ENCODE measurements around the gene TAL1. TPM values are rescaled to one million over a fixed set of nuclear protein-coding genes. Genes with fewer than 3 reads are reported as not detected.
"Not testable (repeated sequence)": the region's sequence is repeated elsewhere in the genome, so short reads cannot be mapped to it uniquely, and the experiment has no call there.

The TAL1 gene
- not detected in 2 replicates for total RNA-seq (ENCODE audit: low replicate concordance)

GRCh38 chr1:47232187-47232874 lies at the start of gene TAL1:
TAL1 (minus strand) TSS chr1:47232225; CDS start chr1:47225888, 6,337 bp downstream.
- Histone ChIP-seq H3F3A (ENCODE audit: low read depth) (peaks cover 22% of the 10 kb centered on the region), H2AFZ (replicated peaks) (no peak within 1 kb of the TSS), H3K79me2 (ENCODE audit: low read depth) (no peaks in the 10 kb centered on the region), H4K20me1 (ENCODE audit: low read depth) (peaks cover 61% of the 10 kb centered on the region), H3K27ac (no peak within 1 kb of the TSS), H3K36me3 (no peaks in the 10 kb centered on the region), H3K4me3 (peak within 1 kb of the TSS; percentile 38), H3K27me3 (peaks cover 100% of the 10 kb centered on the region), H3K4me2 (peak within 1 kb of the TSS; percentile 82), H3K9me3 (ENCODE audit: low read depth) (no peaks in the 10 kb centered on the region), H3K9ac (no peak within 1 kb of the TSS), H3K4me1 (peaks cover 39% of the 10 kb centered on the region)
- Mint-ChIP-seq H3K36me3 (peaks cover 2% of the 10 kb centered on the region), H3K27ac (no peak within 1 kb of the TSS), H3K4me3 (peak within 1 kb of the TSS; percentile 79), H3K4me1 (peaks cover 24% of the 10 kb centered on the region), H3K9me3 (peaks cover 5% of the 10 kb centered on the region), H3K27me3 (ENCODE audit: insufficient read depth, low read depth) (peaks cover 78% of the 10 kb centered on the region)
- no peak for TF ChIP-seq CTCF (IDR thresholded peaks at IDR 0.05)
- no peak for TF ChIP-seq EZH2phosphoT487 (IDR thresholded peaks at IDR 0.05)
- TF ChIP-seq EZH2 (IDR thresholded peaks at IDR 0.05), result no peak
- peak; percentile 66 for DNase-seq (ENCODE audit: low spot score)

- Histone ChIP-seq H3K9me3 (ENCODE audit: low read depth) (no peaks in the 10 kb centered on the region), H3K36me3 (peaks cover 13% of the 10 kb centered on the region), H3K27me3 (no peaks in the 10 kb centered on the region), H3K27ac (no peak overlapping the region), H3K4me3 (no peak overlapping the region), H3F3A (ENCODE audit: low read depth) (peaks cover 10% of the 10 kb centered on the region), H3K9ac (no peak overlapping the region), H4K20me1 (ENCODE audit: low read depth) (peaks cover 2% of the 10 kb centered on the region), H3K79me2 (ENCODE audit: low read depth) (peaks cover 46% of the 10 kb centered on the region), H2AFZ (replicated peaks) (no peak overlapping the region), H3K4me2 (no peak overlapping the region), H3K4me1 (no peaks in the 10 kb centered on the region)
- Mint-ChIP-seq H3K9me3 (no peaks in the 10 kb centered on the region), H3K4me3 (no peak overlapping the region), H3K36me3 (peaks cover 17% of the 10 kb centered on the region), H3K4me1 (no peaks in the 10 kb centered on the region), H3K27me3 (ENCODE audit: insufficient read depth, low read depth) (no peaks in the 10 kb centered on the region), H3K27ac (no peak overlapping the region)
- TF ChIP-seq EZH2 (IDR thresholded peaks at IDR 0.05), result no peak
- TF ChIP-seq CTCF (IDR thresholded peaks at IDR 0.05), result no peak
- TF ChIP-seq EZH2phosphoT487 (IDR thresholded peaks at IDR 0.05), result no peak
- DNase-seq (ENCODE audit: low spot score), result no peak
Measured at GRCh38 chr1:47280142-47280541, 48.1 kb upstream of the TAL1 start.

GRCh38 chr1:47276850-47277249 lies 44.8 kb upstream of the TAL1 start:
- Histone ChIP-seq H4K20me1 (ENCODE audit: low read depth) (peaks cover 2% of the 10 kb centered on the region), H3K9me3 (ENCODE audit: low read depth) (no peaks in the 10 kb centered on the region), H3K79me2 (ENCODE audit: low read depth) (peaks cover 53% of the 10 kb centered on the region), H3K4me2 (no peak overlapping the region), H3K4me3 (no peak overlapping the region), H3K27ac (no peak overlapping the region), H3K4me1 (no peaks in the 10 kb centered on the region), H2AFZ (replicated peaks) (no peak overlapping the region), H3F3A (ENCODE audit: low read depth) (no peaks in the 10 kb centered on the region), H3K9ac (no peak overlapping the region), H3K27me3 (no peaks in the 10 kb centered on the region), H3K36me3 (peaks cover 8% of the 10 kb centered on the region)
- H3K27me3 Mint-ChIP-seq (ENCODE audit: insufficient read depth, low read depth), result no peaks in the 10 kb centered on the region
- TF ChIP-seq EZH2 (IDR thresholded peaks at IDR 0.05) (no peak), EZH2phosphoT487 (IDR thresholded peaks at IDR 0.05) (no peak), CTCF (IDR thresholded peaks at IDR 0.05) (no peak)
- DNase-seq (ENCODE audit: low spot score), result no peak
- H3K36me3 Mint-ChIP-seq, result peaks cover 17% of the 10 kb centered on the region
- H3K27ac Mint-ChIP-seq, result no peak overlapping the region
- no peak overlapping the region for H3K4me3 Mint-ChIP-seq
- no peaks in the 10 kb centered on the region for H3K9me3 Mint-ChIP-seq
- no peaks in the 10 kb centered on the region for H3K4me1 Mint-ChIP-seq

- H3K27ac Mint-ChIP-seq; H3K4me3 ChIP-seq; DNase-seq (ENCODE audit: low spot score); H3K4me3 Mint-ChIP-seq; H3K9ac ChIP-seq; H4K20me1 ChIP-seq (ENCODE audit: low read depth); H2AFZ ChIP-seq (replicated peaks); H3K9me3 Mint-ChIP-seq; H3F3A ChIP-seq (ENCODE audit: low read depth); H3K4me1 ChIP-seq; H3K27me3 Mint-ChIP-seq (ENCODE audit: insufficient read depth, low read depth); H3K9me3 ChIP-seq (ENCODE audit: low read depth); H3K27ac ChIP-seq; H3K27me3 ChIP-seq; H3K4me2 ChIP-seq; H3K4me1 Mint-ChIP-seq: not testable (repeated sequence)
- H3K79me2 ChIP-seq (ENCODE audit: low read depth), result peaks cover 53% of the 10 kb centered on the region
- peaks cover 12% of the 10 kb centered on the region for H3K36me3 ChIP-seq
- H3K36me3 Mint-ChIP-seq, result peaks cover 16% of the 10 kb centered on the region
Measured at GRCh38 chr1:47275811-47276210, 43.8 kb upstream of the TAL1 start.

- not testable (repeated sequence) for H2AFZ ChIP-seq (replicated peaks); H3K9me3 ChIP-seq (ENCODE audit: low read depth); H3K4me3 ChIP-seq; H3K79me2 ChIP-seq (ENCODE audit: low read depth); H3K4me1 ChIP-seq; H3K4me3 Mint-ChIP-seq; H3K4me1 Mint-ChIP-seq; DNase-seq (ENCODE audit: low spot score); H3K9ac ChIP-seq; H3K27me3 ChIP-seq; H3K27ac Mint-ChIP-seq; H3K9me3 Mint-ChIP-seq; H3K4me2 ChIP-seq; H4K20me1 ChIP-seq (ENCODE audit: low read depth); H3K27ac ChIP-seq; H3K27me3 Mint-ChIP-seq (ENCODE audit: insufficient read depth, low read depth)
- H3K36me3 Mint-ChIP-seq, result peaks cover 20% of the 10 kb centered on the region
- Histone ChIP-seq H3K36me3 (peaks cover 28% of the 10 kb centered on the region), H3F3A (ENCODE audit: low read depth) (peaks cover 18% of the 10 kb centered on the region)
Measured at GRCh38 chr1:47265529-47265928, 33.5 kb upstream of the TAL1 start.
